Kidney epithelial cell (primary cell): ENCODE results near the gene NEDD4. TPM values are rescaled to one million over a fixed set of nuclear protein-coding genes. Genes with fewer than 3 reads are reported as not detected.
"Not testable (repeated sequence)": the region's sequence is repeated elsewhere in the genome, so short reads cannot be mapped to it uniquely, and the experiment has no call there.

Experiments used
- DNase-seq: peaks from one replicate; pipeline ENCODE4 v3.0.0-alpha.2; 2010; ENCODE audit warnings: low read depth
- H3K27me3 ChIP-seq: 2 replicates; pipeline ENCODE4 v1.6.0; 2011; ENCODE audit warnings: low read length; ENCODE audit not compliant: control insufficient read depth, insufficient read depth
- H3K36me3 ChIP-seq: 2 replicates; pipeline ENCODE4 v1.5.1; 2011; ENCODE audit warnings: low read length; ENCODE audit not compliant: control insufficient read depth, insufficient read depth
- H3K4me3 ChIP-seq: 2 replicates; pipeline ENCODE4 v1.5.1; 2011; ENCODE audit warnings: low read depth, mild to moderate bottlenecking, control low read depth, low read length
- total RNA-seq: library from RNA; depleted of rRNA; stranded (reverse); fragments of >200 nt; gene quantifications from 2 replicates; pipeline ENCODE4 v1.2.3, GENCODE V29; 2015
- TF ChIP-seq, protein P1 (sequence below): IDR thresholded peaks from 2 replicates; pipeline ENCODE4 v1.5.1; 2011; ENCODE audit warnings: mild to moderate bottlenecking, moderate library complexity, low read length, control low read depth, inconsistent platforms; ENCODE audit not compliant: insufficient read depth, poor library complexity, severe bottlenecking

The NEDD4 gene
- total RNA-seq, 1 donor from 2014 or later: 26.8 TPM

DNA sequence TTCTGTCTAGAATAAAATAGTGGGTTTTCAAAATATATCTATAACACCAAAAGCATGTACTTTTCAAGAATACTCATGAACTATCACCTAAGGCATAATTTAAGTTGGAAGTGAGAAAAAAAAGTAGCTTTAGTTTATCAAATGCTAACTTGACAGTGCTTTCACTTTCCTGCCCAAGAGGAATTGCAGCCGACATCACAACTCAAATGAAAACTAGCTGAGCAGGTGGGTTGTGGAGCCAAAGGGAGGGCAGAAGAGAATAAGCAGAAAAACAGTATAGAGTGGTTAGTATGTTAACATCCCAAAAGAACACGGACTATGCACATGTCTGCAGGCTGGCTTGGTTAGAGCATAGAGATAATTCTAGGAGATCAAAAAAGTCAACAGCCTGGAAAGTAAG lies 120.9 kb downstream of the NEDD4 start:
- Histone ChIP-seq H3K36me3 (no peaks in the 10 kb centered on the region), H3K4me3 (no peak overlapping the region), H3K27me3 (no peaks in the 10 kb centered on the region)
- TF ChIP-seq, protein P1, sequence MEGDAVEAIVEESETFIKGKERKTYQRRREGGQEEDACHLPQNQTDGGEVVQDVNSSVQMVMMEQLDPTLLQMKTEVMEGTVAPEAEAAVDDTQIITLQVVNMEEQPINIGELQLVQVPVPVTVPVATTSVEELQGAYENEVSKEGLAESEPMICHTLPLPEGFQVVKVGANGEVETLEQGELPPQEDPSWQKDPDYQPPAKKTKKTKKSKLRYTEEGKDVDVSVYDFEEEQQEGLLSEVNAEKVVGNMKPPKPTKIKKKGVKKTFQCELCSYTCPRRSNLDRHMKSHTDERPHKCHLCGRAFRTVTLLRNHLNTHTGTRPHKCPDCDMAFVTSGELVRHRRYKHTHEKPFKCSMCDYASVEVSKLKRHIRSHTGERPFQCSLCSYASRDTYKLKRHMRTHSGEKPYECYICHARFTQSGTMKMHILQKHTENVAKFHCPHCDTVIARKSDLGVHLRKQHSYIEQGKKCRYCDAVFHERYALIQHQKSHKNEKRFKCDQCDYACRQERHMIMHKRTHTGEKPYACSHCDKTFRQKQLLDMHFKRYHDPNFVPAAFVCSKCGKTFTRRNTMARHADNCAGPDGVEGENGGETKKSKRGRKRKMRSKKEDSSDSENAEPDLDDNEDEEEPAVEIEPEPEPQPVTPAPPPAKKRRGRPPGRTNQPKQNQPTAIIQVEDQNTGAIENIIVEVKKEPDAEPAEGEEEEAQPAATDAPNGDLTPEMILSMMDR: no peak
- DNase-seq: no peak

DNA sequence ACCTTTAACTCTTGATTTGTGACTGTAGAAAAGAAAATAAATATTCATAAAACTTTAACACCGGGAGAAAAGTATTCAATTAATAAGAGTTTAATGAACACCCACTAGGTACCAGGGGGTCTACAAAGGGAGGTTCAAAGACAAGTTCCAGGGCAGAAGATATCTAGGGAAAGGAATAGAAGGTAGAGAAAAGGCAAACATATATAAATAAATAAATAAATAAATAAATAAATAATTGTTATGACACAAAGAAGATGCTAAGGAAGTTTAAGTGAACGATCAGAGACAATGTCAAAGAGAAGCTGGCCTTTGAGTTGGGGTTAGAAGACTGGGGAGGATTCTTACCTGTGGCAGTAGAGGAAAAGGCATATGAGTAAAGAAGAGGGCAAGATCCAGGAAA lies 123.8 kb downstream of the NEDD4 start:
- TF ChIP-seq, protein P1: no peak
- H3K27me3 ChIP-seq: no peaks in the 10 kb centered on the region
- no peak for DNase-seq

DNA sequence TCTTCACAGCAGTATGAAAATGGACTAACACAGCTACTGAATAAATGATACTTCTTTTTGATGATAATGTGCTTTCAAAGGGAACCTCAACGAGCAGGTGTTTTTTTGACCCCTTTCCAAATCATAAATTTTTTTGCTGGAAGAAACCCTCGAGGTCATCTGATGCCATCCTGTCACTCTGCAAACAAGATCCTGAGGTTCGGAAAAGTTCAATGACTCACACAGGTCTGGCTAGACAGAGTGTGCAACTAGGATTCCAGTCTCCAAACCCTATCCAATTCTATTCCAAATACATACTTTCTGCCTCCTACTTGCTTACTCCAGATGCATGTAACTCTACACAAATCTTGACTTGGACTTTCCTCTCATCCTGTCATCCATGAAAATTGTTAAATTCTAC lies 124.7 kb downstream of the NEDD4 start:
- H3K36me3 ChIP-seq: no peaks in the 10 kb centered on the region
- DNase-seq: no peak
- H3K27me3 ChIP-seq: no peaks in the 10 kb centered on the region
- H3K4me3 ChIP-seq: no peak overlapping the region
- TF ChIP-seq, protein P1: no peak

More for the DNA sequence above, 123.8 kb downstream of the NEDD4 start:
- no peak overlapping the region for H3K4me3 ChIP-seq
- no peaks in the 10 kb centered on the region for H3K36me3 ChIP-seq

DNA sequence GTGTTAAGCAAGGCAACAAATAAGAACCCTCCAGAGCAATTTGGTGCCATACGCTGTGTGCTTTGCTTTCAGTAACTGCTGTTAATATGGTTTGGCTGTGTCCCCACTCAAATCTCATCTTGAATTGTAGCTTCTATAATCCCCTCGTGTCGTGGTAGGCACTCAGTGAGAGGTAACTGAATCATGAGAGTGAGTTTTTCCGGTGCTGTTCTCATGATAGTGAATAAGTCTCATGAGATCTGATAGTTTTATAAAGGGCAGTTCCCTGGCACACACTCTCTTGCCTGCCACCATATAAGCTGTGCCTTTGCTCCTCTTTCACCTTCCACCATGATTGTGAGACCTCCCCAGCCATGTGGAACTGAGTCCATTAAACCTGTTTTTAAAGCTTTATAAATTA lies 125.1 kb downstream of the NEDD4 start:
- DNase-seq, H3K4me3 ChIP-seq, H3K36me3 ChIP-seq, H3K27me3 ChIP-seq: not testable (repeated sequence)

DNA sequence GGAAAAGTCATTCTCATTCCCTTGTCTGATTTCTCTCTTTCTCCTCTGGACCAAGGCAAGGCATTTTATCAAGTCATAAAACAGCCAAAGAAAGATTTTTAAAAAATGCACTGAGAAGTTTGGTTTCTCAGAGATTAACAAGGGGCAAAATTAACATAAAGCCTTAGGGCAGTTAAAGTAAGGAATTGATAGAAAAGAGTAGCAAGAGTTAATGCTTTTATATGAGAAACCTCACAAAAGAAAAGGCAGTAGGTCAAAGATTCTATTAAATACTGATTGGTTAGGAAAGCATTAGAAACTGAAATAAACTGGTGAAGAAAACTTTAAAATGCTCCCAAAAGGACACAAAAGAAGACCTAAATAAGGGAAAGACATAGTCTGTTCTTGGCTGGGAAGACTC lies 129.5 kb downstream of the NEDD4 start:
- TF ChIP-seq, protein P1: no peak
- no peaks in the 10 kb centered on the region for H3K36me3 ChIP-seq
- H3K4me3 ChIP-seq: no peak overlapping the region
- H3K27me3 ChIP-seq: no peaks in the 10 kb centered on the region
- DNase-seq: no peak

DNA sequence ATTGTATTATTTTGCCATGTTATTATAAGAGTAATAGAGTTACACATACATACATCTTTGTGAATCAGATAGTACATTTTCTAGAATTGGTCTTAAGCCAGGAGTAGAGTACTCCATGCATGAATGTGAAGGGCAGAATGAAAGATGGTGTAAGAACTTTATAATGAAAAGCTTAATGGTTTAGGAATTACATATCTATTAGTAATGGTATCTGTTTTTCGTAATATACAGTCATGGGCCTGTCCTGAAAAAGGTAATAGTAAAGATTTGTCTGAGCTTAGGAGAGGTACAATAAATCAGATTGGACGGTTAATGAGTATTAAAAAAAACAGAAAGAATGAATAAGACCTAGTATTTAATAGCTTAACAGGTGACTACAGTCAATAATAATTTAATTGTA lies 132.3 kb downstream of the NEDD4 start:
- TF ChIP-seq, protein P1: no peak
- Histone ChIP-seq H3K4me3 (no peak overlapping the region), H3K36me3 (no peaks in the 10 kb centered on the region), H3K27me3 (no peaks in the 10 kb centered on the region)
- no peak for DNase-seq
